GM12874 (cell line): ENCODE measurements around the gene SH3RF3.

ENCODE experiments used
- CTCF ChIP-seq: IDR thresholded peaks from 2 replicates; pipeline ENCODE4 v1.5.1; 2011; ENCODE audit warnings: low read depth, mild to moderate bottlenecking, control low read depth, low read length, moderate library complexity; ENCODE audit not compliant: insufficient read depth

SH3RF3 gene

DNA sequence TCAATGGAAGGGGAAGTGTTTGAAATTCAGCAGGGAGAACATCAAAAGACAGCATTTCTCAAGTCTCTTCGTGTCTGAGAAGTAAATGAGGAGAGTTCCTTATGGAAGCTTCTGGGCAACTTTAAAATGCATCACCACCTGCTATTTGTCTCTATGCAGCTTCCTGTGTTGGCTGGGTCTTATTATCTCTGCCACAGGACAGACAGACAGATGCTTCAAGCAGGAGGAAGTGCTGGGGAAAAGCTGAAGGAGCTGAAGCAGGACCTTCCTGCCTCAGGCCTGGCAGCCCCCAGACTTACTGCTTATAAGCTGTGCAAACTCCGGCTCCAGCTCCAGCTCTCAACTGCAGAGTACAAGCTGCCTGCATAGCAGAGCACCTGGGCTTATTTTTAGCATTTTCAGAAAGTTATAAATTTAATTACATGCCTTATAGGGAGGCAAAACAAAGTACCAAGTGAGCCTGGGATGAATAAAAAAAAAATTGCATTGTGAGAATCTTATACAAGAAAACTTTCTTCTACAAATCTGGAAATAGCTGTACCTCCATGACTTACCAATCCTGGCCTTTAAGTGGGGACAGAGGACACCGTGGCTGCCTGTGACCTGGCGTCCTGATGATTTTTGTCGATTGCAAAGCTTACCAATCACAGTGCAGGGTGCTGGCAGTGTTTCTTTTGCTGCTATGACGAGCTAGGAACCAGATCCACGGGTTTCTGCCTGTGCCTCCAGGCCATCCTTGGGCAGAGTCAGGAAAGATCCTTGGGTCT, 278.5 kb downstream of the SH3RF3 start:
- no peak for TF ChIP-seq CTCF

DNA sequence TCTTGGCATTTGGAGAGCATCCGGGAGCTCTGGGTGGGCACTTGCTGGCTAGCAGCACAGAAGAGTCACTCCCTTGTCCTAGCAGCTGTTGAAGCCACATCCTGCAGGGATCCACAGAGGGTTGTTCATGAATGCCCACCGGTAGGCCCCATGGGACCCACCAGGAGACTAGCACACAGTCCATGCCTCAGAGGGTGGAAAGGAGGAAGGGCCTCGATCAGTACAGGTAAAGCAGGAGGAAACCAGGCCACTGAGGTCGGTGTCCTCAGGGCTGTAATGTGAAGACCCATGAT, 279.0 kb downstream of the SH3RF3 start:
- TF ChIP-seq CTCF, result no peak

- TF ChIP-seq CTCF, result no peak
These were observed 280.5 kb downstream of the SH3RF3 start for GRCh38 chr2:109409321-109410038.

DNA sequence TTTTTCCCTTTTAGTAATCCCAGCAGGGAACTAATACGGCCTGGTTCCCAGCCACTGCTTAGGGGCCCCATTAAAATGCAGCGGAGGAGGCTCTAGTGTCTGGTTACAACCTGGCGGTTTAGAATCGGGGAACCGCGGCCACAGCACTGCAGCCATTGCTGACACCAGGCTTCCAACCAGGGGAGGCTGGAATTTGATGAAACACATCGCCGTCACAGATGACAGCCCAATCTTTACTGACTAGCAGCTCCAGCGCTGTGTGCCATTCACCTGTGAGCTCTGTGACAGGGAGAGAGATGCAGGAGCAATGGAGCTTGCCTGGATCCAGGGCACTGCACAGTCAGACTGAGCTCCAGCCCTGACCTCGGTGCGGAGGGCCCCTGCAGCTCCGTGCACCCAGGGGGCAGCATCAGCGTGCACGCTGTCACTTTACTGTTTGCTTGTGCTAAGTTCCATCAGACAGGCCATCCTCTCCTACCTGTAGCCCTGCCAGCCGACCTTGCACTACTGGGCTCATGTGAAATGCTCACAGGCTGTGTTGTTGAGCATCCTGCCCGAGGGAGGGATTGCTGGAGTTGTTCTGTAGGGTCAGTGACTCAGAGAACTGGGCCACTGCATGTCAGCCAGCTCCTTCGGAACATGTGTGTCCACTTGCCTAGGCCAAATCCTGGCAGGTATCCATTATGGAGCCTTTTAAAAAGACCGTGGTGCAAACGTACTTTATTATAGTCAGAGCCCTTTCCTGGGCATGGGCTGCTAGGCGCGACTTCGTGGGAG, 281.2 kb downstream of the SH3RF3 start:
- no peak for TF ChIP-seq CTCF

- no peak for TF ChIP-seq CTCF
These were observed 282.8 kb downstream of the SH3RF3 start for GRCh38 chr2:109411640-109412325.

DNA sequence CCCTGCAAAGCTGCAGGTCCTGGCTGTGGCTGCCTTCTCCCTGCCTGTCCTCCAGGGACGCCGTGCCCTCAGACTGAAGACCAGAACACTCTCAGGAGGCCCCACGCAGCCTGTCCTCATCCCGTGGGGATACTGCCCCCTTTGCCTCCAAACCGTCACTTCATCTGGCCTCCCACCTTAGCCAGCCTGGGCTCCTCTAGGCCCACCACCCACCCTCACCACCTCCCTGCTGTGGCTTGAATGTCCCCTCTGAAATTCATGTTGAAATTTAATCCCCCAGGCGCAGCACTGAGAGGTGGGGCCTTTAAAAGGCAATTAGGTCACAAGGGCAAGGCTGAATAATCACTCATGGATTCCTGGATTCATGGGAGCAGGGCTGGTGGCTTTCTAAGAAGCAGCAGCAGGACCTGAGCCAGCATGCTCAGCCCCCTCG, 286.6 kb downstream of the SH3RF3 start:
- no peak for TF ChIP-seq CTCF
